COLO829 (cell line): ENCODE measurements around the gene NCAN.
"Not testable (repeated sequence)": the region's sequence is repeated elsewhere in the genome, so short reads cannot be mapped to it uniquely, and the experiment has no call there.

ENCODE experiments used
- DNase-seq: peaks from one replicate; pipeline ENCODE4 v3.0.0; 2012; ENCODE audit warnings: low spot score

The NCAN gene

DNA sequence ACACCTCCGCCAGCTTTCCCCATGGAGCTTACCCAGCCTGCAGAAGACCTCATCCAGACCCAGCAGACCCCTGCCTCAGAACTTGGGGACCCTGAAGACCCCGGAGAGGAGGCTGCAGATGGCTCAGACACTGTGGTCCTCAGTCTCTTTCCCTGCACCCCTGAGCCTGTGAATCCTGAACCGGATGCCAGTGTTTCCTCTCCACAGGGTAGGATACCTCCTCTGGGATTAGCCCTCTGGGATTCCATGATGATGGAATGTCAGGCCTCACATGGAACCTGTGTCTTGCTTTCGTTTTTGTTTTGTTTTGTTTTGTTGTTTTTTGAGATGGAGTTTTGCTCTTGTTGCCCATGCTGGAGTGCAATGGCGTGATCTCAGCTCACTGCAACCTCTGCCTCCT is 17.8 kb upstream of the NCAN start:
- DNase-seq: no peak

DNA sequence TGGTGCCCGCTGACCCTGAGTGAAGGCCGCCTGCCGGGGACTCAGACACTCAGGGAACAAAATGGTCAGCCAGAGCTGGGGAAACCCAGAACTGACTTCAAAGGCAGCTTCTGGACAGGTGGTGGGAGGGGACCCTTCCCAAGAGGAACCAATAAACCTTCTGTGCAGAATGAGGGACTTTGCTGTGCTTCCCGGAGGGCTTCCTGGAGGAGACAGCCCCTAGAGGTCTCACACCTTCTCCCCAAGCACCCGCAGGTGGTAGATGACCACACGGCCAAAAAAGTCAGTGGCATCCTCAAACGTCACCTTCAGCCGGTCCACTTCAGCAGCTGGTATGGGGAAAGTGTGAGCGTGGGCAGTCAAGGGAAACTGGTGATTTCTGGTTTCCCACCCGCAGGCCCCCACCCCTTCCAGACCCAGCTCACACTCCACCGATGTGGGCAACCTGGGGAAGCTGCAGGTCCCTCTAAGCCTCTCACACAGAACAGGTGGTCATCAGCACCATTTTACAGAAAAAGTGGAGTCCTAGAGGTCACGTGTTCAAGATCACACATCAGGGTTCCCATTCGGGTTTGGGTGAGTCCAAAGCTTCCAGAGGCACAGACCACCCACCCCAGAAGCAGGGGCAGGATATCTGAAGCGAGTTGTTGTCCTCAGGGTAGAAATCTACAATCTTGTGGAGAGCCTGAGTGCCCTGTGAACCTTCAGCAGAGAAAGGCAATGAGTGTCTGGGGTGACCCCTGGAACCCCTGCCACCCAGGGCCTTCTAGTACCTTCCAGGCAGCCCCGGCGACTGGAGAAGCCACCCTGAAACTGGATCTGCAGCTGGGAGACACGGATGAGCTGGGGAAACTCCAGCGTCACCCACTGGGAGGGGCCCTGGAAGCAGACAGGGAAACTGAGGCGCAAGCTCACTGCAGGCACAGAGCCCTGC is 9.8 kb upstream of the NCAN start:
- DNase-seq: no peak

GRCh38 chr19:19202707-19203011 is 9.1 kb upstream of the NCAN start:
- no peak for DNase-seq

DNA sequence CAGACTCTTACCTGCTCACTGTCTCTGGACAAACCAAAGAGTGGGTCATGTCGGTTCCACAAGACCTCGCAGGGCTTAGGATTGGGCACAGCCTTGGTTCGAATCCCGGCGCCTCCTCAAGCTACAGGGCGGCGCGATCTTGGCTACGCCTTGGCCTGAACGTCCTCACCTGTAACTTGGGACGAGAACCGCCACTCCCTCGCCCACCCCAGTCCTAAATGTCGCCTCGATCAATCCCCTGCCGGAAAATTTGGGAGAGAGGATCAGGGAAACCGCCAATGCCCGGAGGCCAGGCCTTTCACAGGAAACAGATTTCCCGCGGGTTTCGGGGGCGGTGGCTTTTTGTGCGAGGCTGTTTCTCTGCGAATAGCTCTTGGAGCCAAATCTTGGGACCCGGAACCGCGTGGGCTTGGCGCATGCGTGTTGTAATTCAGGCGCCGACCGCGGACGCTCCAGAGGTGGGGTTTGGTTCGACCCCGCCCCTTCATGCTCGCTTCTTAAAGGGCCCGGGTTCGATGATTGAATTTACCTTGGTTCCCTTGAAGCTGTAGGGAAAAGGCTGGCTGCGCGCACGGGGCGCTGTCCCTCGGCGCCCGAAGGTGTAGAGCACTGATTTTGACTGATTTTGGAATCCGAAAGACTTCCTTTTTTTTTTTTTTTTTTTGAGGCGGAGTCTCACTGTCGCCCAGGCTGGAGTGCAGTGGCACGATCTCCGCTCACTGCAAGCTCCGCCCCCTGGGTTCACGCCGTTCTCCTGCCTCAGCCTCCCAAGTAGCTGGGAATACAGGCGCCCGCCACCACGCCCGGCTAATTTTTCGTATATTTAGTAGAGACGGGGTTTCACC is 8.5 kb upstream of the NCAN start, which contains the start of gene NR2C2AP:
TSS of gene NR2C2AP (minus strand) at position 403 of the 845 bp plus-strand sequence. CDS start at position 49, 354 bp downstream.
- peak; percentile 98 for DNase-seq

DNA sequence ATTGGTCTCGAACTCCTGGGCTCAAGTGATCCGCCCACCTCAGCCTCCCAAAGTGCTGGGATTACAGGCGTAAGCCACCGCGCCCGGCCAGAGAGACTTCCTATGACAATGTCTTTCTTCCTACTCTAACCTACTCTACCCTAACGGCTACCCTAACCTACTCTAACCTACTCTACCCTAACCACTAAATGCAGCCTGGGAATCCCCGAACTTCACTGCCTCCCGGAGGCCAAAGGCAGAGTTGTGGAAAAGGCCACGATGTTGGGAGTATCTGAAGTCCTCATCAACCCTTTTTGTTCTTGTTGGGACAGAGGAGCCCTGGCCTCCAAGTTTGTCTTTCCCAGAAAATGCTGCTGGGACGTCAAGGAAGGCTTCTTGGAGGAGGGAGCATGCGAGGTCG is 7.6 kb upstream of the NCAN start:
- no peak for DNase-seq

DNA sequence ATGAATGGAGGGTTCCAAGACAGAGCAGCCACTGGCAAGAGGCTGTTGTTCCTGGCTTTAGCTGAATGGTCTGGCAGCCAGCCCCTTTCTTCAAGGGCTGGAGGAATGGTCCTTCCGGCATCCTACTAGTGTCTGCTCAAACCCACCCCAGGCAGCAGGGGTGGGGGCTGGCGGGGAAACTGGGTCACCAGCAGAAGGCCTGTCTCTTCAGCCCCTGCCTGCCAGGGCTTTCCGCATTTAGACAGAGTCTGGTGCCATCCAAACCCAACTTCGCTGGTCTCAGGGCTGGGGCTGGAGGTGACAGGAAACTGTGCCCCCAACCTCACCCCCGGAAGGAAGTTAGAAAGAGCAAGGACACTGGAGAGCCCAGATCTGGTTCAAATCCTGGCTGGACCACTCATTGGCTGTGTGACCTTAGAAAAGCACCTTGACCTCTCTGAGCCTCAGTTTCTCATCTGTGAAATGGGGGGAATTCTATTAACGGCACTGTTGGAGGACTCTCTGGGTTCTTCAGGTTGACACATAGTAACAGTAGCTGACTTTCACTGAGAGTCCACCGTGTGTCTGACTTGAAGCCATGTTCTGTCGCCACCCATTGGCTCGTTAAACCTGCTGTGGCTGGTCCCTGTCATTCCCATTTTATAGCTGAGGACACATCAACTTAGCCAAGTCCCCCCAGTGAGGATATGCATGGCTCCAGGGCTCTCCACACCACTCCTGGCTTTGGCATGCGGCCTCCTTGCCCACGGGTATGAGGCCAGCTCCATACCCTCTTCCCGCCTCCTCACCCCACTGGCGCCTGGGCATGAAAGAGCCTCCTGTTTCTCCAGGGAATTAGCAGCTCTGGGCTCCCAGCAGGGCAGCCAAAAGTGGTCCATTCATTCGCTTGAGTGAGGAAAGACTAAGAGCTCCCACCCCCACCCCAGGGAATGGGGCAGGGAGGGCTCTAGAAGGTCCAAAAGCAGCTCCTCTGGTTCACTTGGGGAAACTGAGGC is 6.0 kb upstream of the NCAN start:
- peak; percentile 82 for DNase-seq

GRCh38 chr19:19206938-19207337 is 4.8 kb upstream of the NCAN start:
- no peak for DNase-seq

GRCh38 chr19:19207637-19208572 is 3.9 kb upstream of the NCAN start:
- DNase-seq: no peak

DNA sequence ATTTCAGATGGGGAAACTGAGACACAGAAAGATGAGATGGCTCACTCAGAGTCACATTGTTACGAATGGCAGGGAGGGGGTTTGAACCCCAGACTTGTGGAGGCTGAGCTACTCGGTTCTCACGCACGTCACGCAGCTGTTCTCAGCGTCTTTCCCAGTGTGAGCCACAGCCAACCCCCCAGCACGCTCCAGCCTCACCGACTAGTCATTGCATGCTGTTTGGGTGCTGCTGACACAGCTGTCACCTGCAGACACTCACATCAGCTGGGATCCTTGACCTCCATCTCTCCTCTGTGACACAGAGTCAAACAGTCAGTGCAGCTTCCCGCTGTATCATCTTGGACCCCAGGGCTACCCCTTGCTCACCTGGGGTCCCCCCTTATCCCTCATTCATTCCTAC is 2.4 kb upstream of the NCAN start:
- DNase-seq: no peak

DNA sequence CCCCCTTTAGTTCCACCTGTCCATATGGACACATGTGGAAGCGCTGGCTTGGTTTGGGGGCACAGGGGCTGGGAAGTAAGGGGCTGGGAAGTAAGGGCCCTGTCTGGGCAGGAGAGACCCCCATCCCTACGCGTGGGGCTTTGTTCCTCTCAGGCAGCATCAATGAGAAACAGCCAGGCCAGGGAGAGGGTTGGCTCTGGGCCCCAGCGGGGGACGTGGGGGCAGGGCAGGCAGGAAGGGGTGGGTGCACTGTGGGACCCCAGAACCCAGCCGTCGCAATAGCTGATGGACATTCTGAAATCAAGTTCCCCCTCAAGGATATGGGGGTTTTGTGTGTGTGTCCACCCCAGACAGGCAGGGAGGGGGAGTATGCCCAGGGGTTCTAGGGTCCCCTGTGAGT is 1.2 kb downstream of the NCAN start:
- no peak for DNase-seq

- no peak for DNase-seq
These were observed 1.8 kb downstream of the NCAN start for GRCh38 chr19:19213426-19214158.

- no peak for DNase-seq
These were observed 2.4 kb downstream of the NCAN start for GRCh38 chr19:19214159-19214490.

DNA sequence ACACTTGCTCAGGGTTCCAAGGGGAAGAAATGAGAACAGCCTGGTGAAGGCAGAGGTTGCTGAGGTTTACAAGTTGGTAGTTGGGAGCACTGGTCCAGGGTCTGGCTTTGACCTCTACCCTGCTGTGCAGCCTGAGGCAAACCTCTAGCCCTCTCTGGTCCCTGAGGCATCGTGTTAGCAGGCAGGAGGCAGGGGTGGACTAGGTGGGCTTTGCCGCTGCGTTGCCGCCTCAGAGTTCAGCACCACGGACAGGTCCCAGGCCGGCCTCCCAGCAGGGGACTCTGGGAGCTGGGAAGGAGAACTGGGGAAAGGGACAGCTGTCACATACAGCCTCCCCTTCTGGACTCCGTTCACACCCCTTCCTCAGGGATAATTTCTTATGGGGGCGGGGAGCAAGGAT is 3.1 kb downstream of the NCAN start:
- DNase-seq: no peak

- no peak for DNase-seq
These were observed 4.0 kb downstream of the NCAN start for GRCh38 chr19:19215792-19216191.

DNA sequence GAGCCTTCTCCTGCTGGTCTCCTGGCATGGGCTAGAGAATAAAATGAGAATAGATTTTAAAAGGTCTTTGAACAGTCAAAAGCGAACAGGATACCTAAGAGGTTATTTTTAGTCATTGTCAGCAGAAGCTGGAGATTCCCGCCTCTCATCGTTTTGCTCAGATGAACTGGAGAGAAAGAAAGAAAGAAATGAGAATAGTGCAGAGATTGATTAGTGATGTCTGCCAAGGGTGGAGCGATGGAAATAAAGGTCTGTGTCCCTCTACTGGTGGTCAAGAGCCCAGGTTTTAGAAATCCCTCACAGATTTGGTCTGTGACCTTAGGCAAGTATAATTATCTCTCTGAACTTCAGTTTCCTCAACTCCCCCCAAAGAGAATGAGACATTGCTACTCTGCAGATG is 5.3 kb downstream of the NCAN start:
- no peak for DNase-seq

GRCh38 chr19:19218911-19219310 is 7.2 kb downstream of the NCAN start:
- no peak for DNase-seq

DNA sequence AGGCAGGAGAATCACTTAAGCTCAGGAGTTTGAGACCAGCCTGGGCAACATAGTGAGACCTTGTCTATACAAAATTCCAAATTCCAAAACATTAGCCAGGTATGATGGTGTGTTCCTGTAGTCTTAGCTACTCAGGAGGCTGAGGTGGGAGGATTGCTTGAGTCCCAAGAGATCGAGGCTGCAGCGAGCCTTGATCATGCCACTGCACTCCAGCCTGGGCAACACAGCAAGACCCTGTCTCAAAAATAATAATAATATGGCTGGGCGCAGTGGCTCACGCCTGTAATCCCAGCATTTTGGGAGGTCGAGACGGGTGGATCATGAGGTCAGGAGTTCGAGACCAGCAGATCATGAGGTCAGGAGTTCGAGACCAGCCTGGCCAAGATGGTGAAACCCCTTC is 9.2 kb downstream of the NCAN start:
- DNase-seq: not testable (repeated sequence)

- DNase-seq: no peak
These were observed 11.3 kb downstream of the NCAN start for GRCh38 chr19:19223060-19223459.

DNA sequence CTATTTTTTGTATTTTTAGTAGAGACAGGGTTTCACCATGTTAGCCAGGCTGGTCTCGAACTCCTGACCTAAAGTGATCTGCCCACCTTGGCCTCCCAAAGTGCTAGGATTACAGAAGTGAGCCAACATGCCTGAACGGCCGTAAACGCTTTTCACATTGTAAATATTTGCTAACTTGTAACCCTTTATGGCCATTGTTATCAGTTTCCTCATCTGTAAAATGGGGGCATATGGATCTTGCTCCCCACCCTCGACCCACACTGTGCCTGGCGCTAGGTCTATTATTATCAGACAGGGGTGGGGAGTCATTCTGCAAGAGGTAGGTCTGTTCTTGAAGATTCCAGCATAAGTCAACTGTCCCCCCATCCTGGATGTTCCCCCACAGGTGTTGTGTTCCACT is 11.9 kb downstream of the NCAN start:
- no peak for DNase-seq

DNA sequence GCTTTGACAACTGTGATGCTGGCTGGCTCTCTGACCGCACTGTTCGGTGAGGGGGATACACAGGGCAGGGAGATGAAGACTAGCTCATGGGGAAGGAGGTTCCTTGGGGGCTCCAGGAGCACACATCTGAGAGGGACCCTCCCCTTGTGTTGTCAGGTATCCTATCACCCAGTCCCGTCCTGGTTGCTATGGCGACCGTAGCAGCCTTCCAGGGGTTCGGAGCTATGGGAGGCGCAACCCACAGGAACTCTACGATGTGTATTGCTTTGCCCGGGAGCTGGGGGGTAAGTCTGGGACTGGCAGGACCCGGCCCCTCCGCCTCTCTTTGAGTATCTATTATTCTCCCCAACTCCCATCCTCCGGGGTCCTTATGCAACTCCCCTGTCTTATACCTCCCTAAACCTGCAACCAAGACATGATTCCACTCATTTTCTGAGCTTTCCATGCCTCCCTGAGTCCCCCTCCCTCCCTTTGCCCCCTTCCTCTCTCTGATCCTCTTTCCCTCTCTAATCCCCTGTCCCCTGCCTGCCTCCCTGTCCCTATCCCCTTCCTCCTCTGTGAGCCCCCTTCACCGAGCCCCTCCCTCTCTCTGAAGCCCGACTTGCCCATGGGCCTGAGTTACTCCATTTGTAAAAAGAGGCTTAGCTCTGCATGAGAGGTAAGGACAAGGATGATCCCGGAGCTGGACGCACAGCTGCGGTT is 12.5 kb downstream of the NCAN start:
- no peak for DNase-seq
